HEK293 (cell line): Measurements from ENCODE around the gene CLASP2.

Experiments
- CTCF ChIA-PET: fragments of 350-600 bp; formaldehyde crosslinking; extraction: SDS; loops from one replicate; lab custom pipeline; 2021; ENCODE audit warnings: antibody characterized with exemption; lab: Yijun Ruan, JAX
- POLR2A ChIA-PET: fragments of 300-600 bp; formaldehyde crosslinking; extraction: SDS; loops from one replicate; lab custom pipeline; 2020; ENCODE audit warnings: antibody characterized with exemption, inconsistent platforms; lab: Yijun Ruan, JAX
- H3K27ac ChIP-seq: fragments of 200-500 bp; sonication (Bioruptor generic); 2 replicates; pipeline ENCODE4 v1.5.1; 2014; ENCODE audit warnings: low read depth, low read length, control low read depth, inconsistent platforms; ENCODE audit errors: extremely low read depth
- H3K36me3 ChIP-seq, 2 experiments: fragments of 200-500 bp in 1 of 2; sonication (Bioruptor generic) in 1 of 2; 1 replicate in 1 of 2; 2 replicates in 1 of 2; pipeline ENCODE4 v1.5.1; 2014 to 2017; ENCODE audit warnings: inconsistent platforms in 2 of 2, low read length in 2 of 2; ENCODE audit not compliant: control insufficient read depth in 2 of 2, insufficient read depth in 1 of 2
- H3K4me1 ChIP-seq: fragments of 200-500 bp; sonication (Bioruptor generic); 2 replicates; pipeline ENCODE4 v1.5.1; 2014; ENCODE audit warnings: mild to moderate bottlenecking, low read length, inconsistent platforms; ENCODE audit not compliant: control insufficient read depth, insufficient read depth
- H3K4me3 ChIP-seq: 2 replicates; pipeline ENCODE4 v1.5.1; 2011; ENCODE audit warnings: low read depth, mild to moderate bottlenecking, control low read depth, low read length, moderate library complexity
- H3K9me3 ChIP-seq: fragments of 200-500 bp; sonication (Bioruptor generic); 2 replicates; pipeline ENCODE4 v1.5.1; 2014; ENCODE audit warnings: low read depth, low read length, inconsistent platforms; ENCODE audit not compliant: control insufficient read depth, insufficient read depth
- FEZF1 ChIP-seq: fragments of 450-650 bp; formaldehyde crosslinking; IDR thresholded peaks from 2 replicates; pipeline ENCODE4 v1.5.1; 2016; ENCODE audit warnings: missing biosample characterization, missing genetic modification characterization
- SP2 ChIP-seq: fragments of 450-650 bp; formaldehyde crosslinking; IDR thresholded peaks from 2 replicates; pipeline ENCODE4 v1.5.1; 2016; ENCODE audit warnings: missing biosample characterization, missing genetic modification characterization
- TCF7L2 ChIP-seq: IDR thresholded peaks from 2 replicates; pipeline ENCODE4 v1.6.1; 2011; ENCODE audit warnings: low read depth, mild to moderate bottlenecking, inconsistent platforms, low read length, moderate library complexity, borderline replicate concordance
- ZBTB7A ChIP-seq: fragments of 450-650 bp; formaldehyde crosslinking; IDR thresholded peaks from 2 replicates; pipeline ENCODE4 v1.5.1; 2016; ENCODE audit warnings: low read depth, missing biosample characterization, missing genetic modification characterization
- ZBTB8A ChIP-seq: fragments of 450-650 bp; formaldehyde crosslinking; IDR thresholded peaks from 2 replicates; pipeline ENCODE4 v1.5.1; 2016; ENCODE audit warnings: missing biosample characterization, missing genetic modification characterization
- ZNF112 ChIP-seq: fragments of 450-650 bp; formaldehyde crosslinking; IDR thresholded peaks from 2 replicates; pipeline ENCODE4 v1.5.0; 2017; ENCODE audit warnings: missing biosample characterization, missing genetic modification characterization
- ZNF121 ChIP-seq: fragments of 450-650 bp; formaldehyde crosslinking; IDR thresholded peaks from 2 replicates; pipeline ENCODE4 v1.5.1; 2016; ENCODE audit warnings: missing biosample characterization, missing genetic modification characterization
- ZNF155 ChIP-seq: fragments of 450-650 bp; formaldehyde crosslinking; IDR thresholded peaks from 2 replicates; pipeline ENCODE4 v1.5.1; 2016; ENCODE audit warnings: missing biosample characterization, missing genetic modification characterization
- ZNF175 ChIP-seq: fragments of 450-650 bp; formaldehyde crosslinking; IDR thresholded peaks from 2 replicates; pipeline ENCODE4 v1.5.1; 2016; ENCODE audit warnings: missing biosample characterization, missing genetic modification characterization
- ZNF394 ChIP-seq: fragments of 450-650 bp; formaldehyde crosslinking; IDR thresholded peaks from 2 replicates; pipeline ENCODE4 v1.5.1; 2016; ENCODE audit warnings: missing biosample characterization, missing genetic modification characterization, mild to moderate bottlenecking, moderate library complexity, borderline replicate concordance
- ZNF423 ChIP-seq: fragments of 450-650 bp; formaldehyde crosslinking; IDR thresholded peaks from 2 replicates; pipeline ENCODE4 v1.5.1; 2016; ENCODE audit warnings: missing biosample characterization, missing genetic modification characterization
- ZNF433 ChIP-seq: fragments of 450-650 bp; formaldehyde crosslinking; IDR thresholded peaks from 2 replicates; pipeline ENCODE4 v1.5.1; 2016; ENCODE audit warnings: missing biosample characterization, missing genetic modification characterization, low read depth
- ZNF473 ChIP-seq: fragments of 450-650 bp; formaldehyde crosslinking; IDR thresholded peaks from 2 replicates; pipeline ENCODE4 v1.5.1; 2017; ENCODE audit warnings: missing biosample characterization, missing genetic modification characterization
- ZNF514 ChIP-seq: fragments of 450-650 bp; formaldehyde crosslinking; IDR thresholded peaks from 2 replicates; pipeline ENCODE4 v1.5.1; 2016; ENCODE audit warnings: missing biosample characterization, missing genetic modification characterization
- ZNF521 ChIP-seq: fragments of 450-650 bp; formaldehyde crosslinking; IDR thresholded peaks from 2 replicates; pipeline ENCODE4 v1.5.1; 2017; ENCODE audit warnings: missing biosample characterization, mild to moderate bottlenecking, missing genetic modification characterization
- ZNF596 ChIP-seq: fragments of 450-650 bp; IDR thresholded peaks from 2 replicates; pipeline ENCODE4 v1.5.0; 2018; ENCODE audit warnings: missing biosample characterization, mild to moderate bottlenecking, missing genetic modification characterization, moderate library complexity
- ZNF660 ChIP-seq: fragments of 450-650 bp; IDR thresholded peaks from 2 replicates; pipeline ENCODE4 v1.5.1; 2018; ENCODE audit warnings: missing biosample characterization, mild to moderate bottlenecking, missing genetic modification characterization
- TF ChIP-seq, protein P1 (sequence below): fragments of 450-650 bp; formaldehyde crosslinking; IDR thresholded peaks from 2 replicates; pipeline ENCODE4 v1.5.1; 2016; ENCODE audit warnings: missing biosample characterization, missing genetic modification characterization
- TF ChIP-seq, protein P2 (sequence below): fragments of 450-650 bp; formaldehyde crosslinking; IDR thresholded peaks from 2 replicates; pipeline ENCODE4 v1.5.1; 2017; ENCODE audit warnings: missing biosample characterization, missing genetic modification characterization
- TF ChIP-seq, protein P3 (sequence below): fragments of 450-650 bp; formaldehyde crosslinking; IDR thresholded peaks from 2 replicates; pipeline ENCODE4 v1.5.1; 2016; ENCODE audit warnings: missing biosample characterization, missing genetic modification characterization
- TF ChIP-seq, protein P4 (sequence below): fragments of 450-650 bp; formaldehyde crosslinking; IDR thresholded peaks from 2 replicates; pipeline ENCODE4 v1.5.1; 2016; ENCODE audit warnings: missing biosample characterization, missing genetic modification characterization
- TF ChIP-seq, protein P5 (sequence below): fragments of 450-650 bp; formaldehyde crosslinking; IDR thresholded peaks from 2 replicates; pipeline ENCODE4 v1.5.1; 2016; ENCODE audit warnings: missing biosample characterization, missing genetic modification characterization
- TF ChIP-seq, protein P6 (sequence below): fragments of 450-650 bp; formaldehyde crosslinking; IDR thresholded peaks from 2 replicates; pipeline ENCODE4; 2016; ENCODE audit warnings: missing biosample characterization, missing genetic modification characterization
- TF ChIP-seq, protein P7 (sequence below): fragments of 450-650 bp; formaldehyde crosslinking; IDR thresholded peaks from 2 replicates; pipeline ENCODE4 v1.5.1; 2017; ENCODE audit warnings: missing biosample characterization, missing genetic modification characterization
- TF ChIP-seq, protein P8 (sequence below): fragments of 450-650 bp; formaldehyde crosslinking; IDR thresholded peaks from 2 replicates; pipeline ENCODE4 v1.5.1; 2016; ENCODE audit warnings: missing biosample characterization, missing genetic modification characterization

The CLASP2 gene

DNA sequence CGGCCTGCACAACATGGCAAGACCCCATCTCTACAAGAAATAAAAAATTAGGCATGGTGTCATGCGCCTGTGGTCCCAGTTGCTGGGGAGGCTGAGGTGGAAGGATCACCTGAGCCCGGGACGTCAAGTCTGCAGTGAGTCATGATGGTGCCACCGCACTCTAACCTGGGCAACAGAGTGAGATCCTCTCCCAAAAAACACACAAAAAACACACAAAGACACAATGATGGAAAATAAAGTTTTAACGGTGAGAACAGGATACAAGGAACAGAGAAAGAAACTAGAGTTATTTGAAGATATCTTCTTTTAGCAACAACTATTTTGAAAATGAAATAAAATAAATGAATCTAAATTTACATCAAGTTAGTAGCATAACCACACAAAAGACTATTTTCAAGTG is 12.0 kb downstream of the CLASP2 start:
- Histone ChIP-seq H3K27ac (no peak overlapping the region), H3K4me1 (no peaks in the 10 kb centered on the region), H3K4me3 (no peak overlapping the region)
- TF ChIP-seq FEZF1 (no peak), TCF7L2 (no peak), ZNF521 (no peak), ZNF394 (tag by site-specific recombination) (no peak), ZNF660 (tag by site-specific recombination) (no peak), ZNF155 (tag by site-specific recombination) (no peak), ZNF473 (no peak), ZNF514 (tag by site-specific recombination) (no peak), SP2 (tag by site-specific recombination) (no peak), ZNF423 (no peak), ZNF596 (no peak), ZNF175 (tag by site-specific recombination) (no peak), ZNF112 (tag by site-specific recombination) (no peak), ZNF433 (tag by site-specific recombination) (no peak)
- TF ChIP-seq, protein P1, sequence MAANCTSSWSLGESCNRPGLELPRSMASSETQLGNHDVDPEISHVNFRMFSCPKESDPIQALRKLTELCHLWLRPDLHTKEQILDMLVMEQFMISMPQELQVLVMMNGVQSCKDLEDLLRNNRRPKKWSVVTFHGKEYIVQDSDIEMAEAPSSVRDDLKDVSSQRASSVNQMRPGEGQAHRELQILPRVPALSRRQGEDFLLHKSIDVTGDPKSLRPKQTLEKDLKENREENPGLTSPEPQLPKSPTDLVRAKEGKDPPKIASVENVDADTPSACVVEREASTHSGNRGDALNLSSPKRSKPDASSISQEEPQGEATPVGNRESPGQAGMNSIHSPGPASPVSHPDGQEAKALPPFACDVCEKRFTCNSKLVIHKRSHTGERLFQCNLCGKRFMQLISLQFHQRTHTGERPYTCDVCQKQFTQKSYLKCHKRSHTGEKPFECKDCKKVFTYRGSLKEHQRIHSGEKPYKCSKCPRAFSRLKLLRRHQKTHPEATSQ (tag by site-specific recombination): no peak
- TF ChIP-seq, protein P2, sequence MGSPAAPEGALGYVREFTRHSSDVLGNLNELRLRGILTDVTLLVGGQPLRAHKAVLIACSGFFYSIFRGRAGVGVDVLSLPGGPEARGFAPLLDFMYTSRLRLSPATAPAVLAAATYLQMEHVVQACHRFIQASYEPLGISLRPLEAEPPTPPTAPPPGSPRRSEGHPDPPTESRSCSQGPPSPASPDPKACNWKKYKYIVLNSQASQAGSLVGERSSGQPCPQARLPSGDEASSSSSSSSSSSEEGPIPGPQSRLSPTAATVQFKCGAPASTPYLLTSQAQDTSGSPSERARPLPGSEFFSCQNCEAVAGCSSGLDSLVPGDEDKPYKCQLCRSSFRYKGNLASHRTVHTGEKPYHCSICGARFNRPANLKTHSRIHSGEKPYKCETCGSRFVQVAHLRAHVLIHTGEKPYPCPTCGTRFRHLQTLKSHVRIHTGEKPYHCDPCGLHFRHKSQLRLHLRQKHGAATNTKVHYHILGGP (tag by site-specific recombination): no peak
- TF ChIP-seq, protein P3, sequence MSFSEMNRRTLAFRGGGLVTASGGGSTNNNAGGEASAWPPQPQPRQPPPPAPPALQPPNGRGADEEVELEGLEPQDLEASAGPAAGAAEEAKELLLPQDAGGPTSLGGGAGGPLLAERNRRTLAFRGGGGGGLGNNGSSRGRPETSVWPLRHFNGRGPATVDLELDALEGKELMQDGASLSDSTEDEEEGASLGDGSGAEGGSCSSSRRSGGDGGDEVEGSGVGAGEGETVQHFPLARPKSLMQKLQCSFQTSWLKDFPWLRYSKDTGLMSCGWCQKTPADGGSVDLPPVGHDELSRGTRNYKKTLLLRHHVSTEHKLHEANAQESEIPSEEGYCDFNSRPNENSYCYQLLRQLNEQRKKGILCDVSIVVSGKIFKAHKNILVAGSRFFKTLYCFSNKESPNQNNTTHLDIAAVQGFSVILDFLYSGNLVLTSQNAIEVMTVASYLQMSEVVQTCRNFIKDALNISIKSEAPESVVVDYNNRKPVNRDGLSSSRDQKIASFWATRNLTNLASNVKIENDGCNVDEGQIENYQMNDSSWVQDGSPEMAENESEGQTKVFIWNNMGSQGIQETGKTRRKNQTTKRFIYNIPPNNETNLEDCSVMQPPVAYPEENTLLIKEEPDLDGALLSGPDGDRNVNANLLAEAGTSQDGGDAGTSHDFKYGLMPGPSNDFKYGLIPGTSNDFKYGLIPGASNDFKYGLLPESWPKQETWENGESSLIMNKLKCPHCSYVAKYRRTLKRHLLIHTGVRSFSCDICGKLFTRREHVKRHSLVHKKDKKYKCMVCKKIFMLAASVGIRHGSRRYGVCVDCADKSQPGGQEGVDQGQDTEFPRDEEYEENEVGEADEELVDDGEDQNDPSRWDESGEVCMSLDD (tag by site-specific recombination): no peak
- TF ChIP-seq, protein P4, sequence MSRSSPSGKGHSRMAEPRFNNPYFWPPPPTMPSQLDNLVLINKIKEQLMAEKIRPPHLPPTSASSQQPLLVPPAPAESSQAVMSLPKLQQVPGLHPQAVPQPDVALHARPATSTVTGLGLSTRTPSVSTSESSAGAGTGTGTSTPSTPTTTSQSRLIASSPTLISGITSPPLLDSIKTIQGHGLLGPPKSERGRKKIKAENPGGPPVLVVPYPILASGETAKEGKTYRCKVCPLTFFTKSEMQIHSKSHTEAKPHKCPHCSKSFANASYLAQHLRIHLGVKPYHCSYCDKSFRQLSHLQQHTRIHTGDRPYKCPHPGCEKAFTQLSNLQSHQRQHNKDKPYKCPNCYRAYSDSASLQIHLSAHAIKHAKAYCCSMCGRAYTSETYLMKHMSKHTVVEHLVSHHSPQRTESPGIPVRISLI (tag by site-specific recombination): no peak
- TF ChIP-seq, all 188 proteins: peak for 0
- CTCF ChIA-PET: interaction anchor here (0.6 kb wide), 1 partner anchor 69 kb away, joined by 4 read pairs; no protein-coding TSS in a partner anchor
- Histone ChIP-seq H3K9me3 (no peaks in the 10 kb centered on the region), H3K36me3 (peaks cover 0 to 3% of the 10 kb centered on the region in 2 experiments; a peak in 2 of 3 replicates)
- POLR2A ChIA-PET: no interaction called here

DNA sequence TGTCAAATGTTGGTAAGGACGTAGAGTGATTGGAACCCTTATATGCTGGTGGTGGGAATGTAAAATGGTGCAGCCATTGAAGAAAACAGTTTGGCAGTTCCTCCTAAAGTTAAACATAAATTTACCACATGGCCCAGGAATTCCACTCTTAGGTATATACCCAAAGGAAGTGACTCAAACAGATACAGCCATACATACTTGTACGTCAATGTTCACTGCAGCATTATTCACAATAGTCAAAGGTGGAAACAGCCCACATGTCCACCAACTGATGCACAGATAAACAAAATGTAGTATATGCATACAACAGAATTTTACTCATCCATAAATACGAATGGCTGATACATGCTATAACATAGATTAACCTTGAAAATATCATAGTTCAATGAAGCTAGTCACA is 13.2 kb downstream of the CLASP2 start:
- ChIA-PET POLR2A (no interaction called here), CTCF (no interaction called here)
- Histone ChIP-seq H3K9me3 (no peaks in the 10 kb centered on the region), H3K4me1 (no peaks in the 10 kb centered on the region), H3K4me3 (no peak overlapping the region), H3K27ac (no peak overlapping the region), H3K36me3 (peaks cover 0 to 3% of the 10 kb centered on the region in 2 experiments; a peak in 1 of 3 replicates)
- TF ChIP-seq, protein P5, sequence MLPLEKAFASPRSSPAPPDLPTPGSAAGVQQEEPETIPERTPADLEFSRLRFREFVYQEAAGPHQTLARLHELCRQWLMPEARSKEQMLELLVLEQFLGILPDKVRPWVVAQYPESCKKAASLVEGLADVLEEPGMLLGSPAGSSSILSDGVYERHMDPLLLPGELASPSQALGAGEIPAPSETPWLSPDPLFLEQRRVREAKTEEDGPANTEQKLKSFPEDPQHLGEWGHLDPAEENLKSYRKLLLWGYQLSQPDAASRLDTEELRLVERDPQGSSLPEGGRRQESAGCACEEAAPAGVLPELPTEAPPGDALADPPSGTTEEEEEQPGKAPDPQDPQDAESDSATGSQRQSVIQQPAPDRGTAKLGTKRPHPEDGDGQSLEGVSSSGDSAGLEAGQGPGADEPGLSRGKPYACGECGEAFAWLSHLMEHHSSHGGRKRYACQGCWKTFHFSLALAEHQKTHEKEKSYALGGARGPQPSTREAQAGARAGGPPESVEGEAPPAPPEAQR: no peak
- TF ChIP-seq, protein P6, sequence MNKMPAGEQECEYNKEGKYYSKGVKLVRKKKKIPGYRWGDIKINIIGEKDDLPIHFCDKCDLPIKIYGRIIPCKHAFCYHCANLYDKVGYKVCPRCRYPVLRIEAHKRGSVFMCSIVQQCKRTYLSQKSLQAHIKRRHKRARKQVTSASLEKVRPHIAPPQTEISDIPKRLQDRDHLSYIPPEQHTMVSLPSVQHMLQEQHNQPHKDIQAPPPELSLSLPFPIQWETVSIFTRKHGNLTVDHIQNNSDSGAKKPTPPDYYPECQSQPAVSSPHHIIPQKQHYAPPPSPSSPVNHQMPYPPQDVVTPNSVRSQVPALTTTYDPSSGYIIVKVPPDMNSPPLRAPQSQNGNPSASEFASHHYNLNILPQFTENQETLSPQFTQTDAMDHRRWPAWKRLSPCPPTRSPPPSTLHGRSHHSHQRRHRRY (tag by site-specific recombination): no peak
- no peak for TF ChIP-seq ZNF121 (tag by site-specific recombination)
- TF ChIP-seq, protein P7, sequence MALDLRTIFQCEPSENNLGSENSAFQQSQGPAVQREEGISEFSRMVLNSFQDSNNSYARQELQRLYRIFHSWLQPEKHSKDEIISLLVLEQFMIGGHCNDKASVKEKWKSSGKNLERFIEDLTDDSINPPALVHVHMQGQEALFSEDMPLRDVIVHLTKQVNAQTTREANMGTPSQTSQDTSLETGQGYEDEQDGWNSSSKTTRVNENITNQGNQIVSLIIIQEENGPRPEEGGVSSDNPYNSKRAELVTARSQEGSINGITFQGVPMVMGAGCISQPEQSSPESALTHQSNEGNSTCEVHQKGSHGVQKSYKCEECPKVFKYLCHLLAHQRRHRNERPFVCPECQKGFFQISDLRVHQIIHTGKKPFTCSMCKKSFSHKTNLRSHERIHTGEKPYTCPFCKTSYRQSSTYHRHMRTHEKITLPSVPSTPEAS (tag by site-specific recombination): no peak
- no peak for TF ChIP-seq ZBTB8A (tag by site-specific recombination)
- TF ChIP-seq ZBTB7A (tag by site-specific recombination): no peak
- TF ChIP-seq, protein P8, sequence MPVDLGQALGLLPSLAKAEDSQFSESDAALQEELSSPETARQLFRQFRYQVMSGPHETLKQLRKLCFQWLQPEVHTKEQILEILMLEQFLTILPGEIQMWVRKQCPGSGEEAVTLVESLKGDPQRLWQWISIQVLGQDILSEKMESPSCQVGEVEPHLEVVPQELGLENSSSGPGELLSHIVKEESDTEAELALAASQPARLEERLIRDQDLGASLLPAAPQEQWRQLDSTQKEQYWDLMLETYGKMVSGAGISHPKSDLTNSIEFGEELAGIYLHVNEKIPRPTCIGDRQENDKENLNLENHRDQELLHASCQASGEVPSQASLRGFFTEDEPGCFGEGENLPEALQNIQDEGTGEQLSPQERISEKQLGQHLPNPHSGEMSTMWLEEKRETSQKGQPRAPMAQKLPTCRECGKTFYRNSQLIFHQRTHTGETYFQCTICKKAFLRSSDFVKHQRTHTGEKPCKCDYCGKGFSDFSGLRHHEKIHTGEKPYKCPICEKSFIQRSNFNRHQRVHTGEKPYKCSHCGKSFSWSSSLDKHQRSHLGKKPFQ (tag by site-specific recombination): no peak
